HCT116 (cell line): ENCODE results near the gene VAMP8.

Source experiments
- CTCF ChIP-seq, 3 experiments: fragments of 200-600 bp in 1 of 3; sonication (generic) in 1 of 3; IDR thresholded peaks in 2 of 3; conservative IDR thresholded peaks in 1 of 3; 2 replicates each; pipeline ENCODE4 v1.5.1; 2012 to 2017; ENCODE audit warnings: low read depth in 2 of 3, low read length in 2 of 3, antibody characterized with exemption in 1 of 3, borderline replicate concordance in 1 of 3, control low read depth in 1 of 3, mild to moderate bottlenecking in 1 of 3, mixed read lengths in 1 of 3, mixed run types in 1 of 3, moderate library complexity in 1 of 3; ENCODE audit not compliant: insufficient read depth in 1 of 3
- EGR1 ChIP-seq: IDR thresholded peaks from 2 replicates; pipeline ENCODE4 v1.6.1; 2012; ENCODE audit warnings: low read depth
- EZH2 ChIP-seq: fragments of 200-600 bp; sonication (generic); IDR thresholded peaks from 2 replicates; pipeline ENCODE4 v1.6.1; 2017; ENCODE audit warnings: antibody characterized with exemption, mixed run types
- JUND ChIP-seq: IDR thresholded peaks from 2 replicates; pipeline ENCODE4 v1.6.1; 2012
- POLR2AphosphoS5 ChIP-seq: IDR thresholded peaks from 2 replicates; pipeline ENCODE4 v1.6.1; 2011; ENCODE audit warnings: mild to moderate bottlenecking, low read depth, low read length, moderate library complexity
- REST ChIP-seq: IDR thresholded peaks from 2 replicates; pipeline ENCODE4 v1.6.1; 2012; ENCODE audit warnings: low read depth

- TF ChIP-seq REST: no peak
- no peak for TF ChIP-seq JUND
- no peak for TF ChIP-seq EGR1
- no peak for TF ChIP-seq POLR2AphosphoS5
- TF ChIP-seq EZH2: no peak
- no peak for TF ChIP-seq CTCF (IDR thresholded peaks at IDR 0.05 in 2 of 3, conservative IDR thresholded peaks at IDR 0.05 in 1 of 3; ENCODE audit: borderline replicate concordance in 1 of 3, insufficient read depth in 1 of 3, low read depth in 2 of 3, low read length in 2 of 3)
Measured at GRCh38 chr2:85550486-85550885, 26.9 kb upstream of the VAMP8 start.
